Measurements from ENCODE around the gene DIPK1B. TPM values are rescaled to one million over a fixed set of nuclear protein-coding genes. Genes with fewer than 3 reads are reported as not detected.
A peak's percentile ranks its signal among the peaks of the same experiment; 100 is the strongest.

DIPK1B gene
- 1.1 and 1.5 TPM in 2 replicates for total RNA-seq

GRCh38 chr9:136711751-136712689 lies at the start of gene DIPK1B:
DIPK1B (plus strand) TSS chr9:136712572; CDS start chr9:136712666, 94 bp downstream.
- intact Hi-C loops (cut with micrococcal nuclease), result no loop called here
- peak within 1 kb of the TSS; percentile 53 for H3K4me3 Mint-ChIP-seq

GRCh38 chr9:136662656-136663581 lies 49.5 kb upstream of the DIPK1B start, which contains the start of gene EGFL7:
EGFL7 (plus strand) TSS chr9:136662916; CDS start chr9:136668283, 5,367 bp downstream.
- Mint-ChIP-seq H3K27me3 (peaks cover 32% of the 10 kb centered on the region), H3K4me3 (no peak within 1 kb of the TSS), H3K9me3 (no peaks in the 10 kb centered on the region), H3K36me3 (ENCODE audit: low read depth) (no peaks in the 10 kb centered on the region), H3K4me1 (peaks cover 6% of the 10 kb centered on the region), H3K27ac (no peak within 1 kb of the TSS)
- intact Hi-C loops (cut with micrococcal nuclease), result no loop called here
- DNase-seq, result no peak

More at GRCh38 chr9:136711751-136712689, at the start of gene DIPK1B:
- Mint-ChIP-seq H3K4me1 (peaks cover 2% of the 10 kb centered on the region), H3K9me3 (no peaks in the 10 kb centered on the region), H3K27ac (no peak within 1 kb of the TSS), H3K36me3 (ENCODE audit: low read depth) (no peaks in the 10 kb centered on the region), H3K27me3 (peaks cover 29% of the 10 kb centered on the region)
- peak; percentile 71 for DNase-seq

- peaks cover 23% of the 10 kb centered on the region for H3K27me3 Mint-ChIP-seq
- intact Hi-C loops (cut with micrococcal nuclease), result no loop called here
- no peaks in the 10 kb centered on the region for H3K36me3 Mint-ChIP-seq (ENCODE audit: low read depth)
- no peak overlapping the region for H3K27ac Mint-ChIP-seq
- H3K4me1 Mint-ChIP-seq, result peaks cover 2% of the 10 kb centered on the region
- H3K4me3 Mint-ChIP-seq, result peak overlapping the region; percentile 78
- no peak for DNase-seq
- H3K9me3 Mint-ChIP-seq, result no peaks in the 10 kb centered on the region
These were observed 48.1 kb upstream of the DIPK1B start for GRCh38 chr9:136664000-136664915.

- intact Hi-C loops (cut with micrococcal nuclease), result no loop called here
- peaks cover 18% of the 10 kb centered on the region for H3K27me3 Mint-ChIP-seq
- H3K4me1 Mint-ChIP-seq, result peaks cover 2% of the 10 kb centered on the region
These were observed 47.2 kb upstream of the DIPK1B start for GRCh38 chr9:136665111-136665703.

GRCh38 chr9:136665704-136666371 lies 46.5 kb upstream of the DIPK1B start:
- H3K27ac Mint-ChIP-seq, result no peak overlapping the region
- intact Hi-C loops (cut with micrococcal nuclease), result no loop called here
- peak; percentile 82 for DNase-seq
- H3K4me1 Mint-ChIP-seq, result peaks cover 2% of the 10 kb centered on the region
- no peak overlapping the region for H3K4me3 Mint-ChIP-seq
- H3K9me3 Mint-ChIP-seq, result no peaks in the 10 kb centered on the region
- H3K27me3 Mint-ChIP-seq, result peaks cover 15% of the 10 kb centered on the region
- H3K36me3 Mint-ChIP-seq (ENCODE audit: low read depth), result no peaks in the 10 kb centered on the region

More at GRCh38 chr9:136665111-136665703, 47.2 kb upstream of the DIPK1B start:
- Mint-ChIP-seq H3K36me3 (ENCODE audit: low read depth) (no peaks in the 10 kb centered on the region), H3K4me3 (peak overlapping the region; percentile 78), H3K9me3 (no peaks in the 10 kb centered on the region), H3K27ac (no peak overlapping the region)
- peak; percentile 78 for DNase-seq

GRCh38 chr9:136666372-136667213 lies 45.8 kb upstream of the DIPK1B start:
- intact Hi-C loops (cut with micrococcal nuclease), result no loop called here
- no peak for DNase-seq
- H3K36me3 Mint-ChIP-seq (ENCODE audit: low read depth), result no peaks in the 10 kb centered on the region

GRCh38 chr9:136667214-136667939 lies 45.0 kb upstream of the DIPK1B start:
- no peak overlapping the region for H3K4me3 Mint-ChIP-seq
- intact Hi-C loops (cut with micrococcal nuclease), result no loop called here
- H3K9me3 Mint-ChIP-seq, result no peaks in the 10 kb centered on the region
- H3K36me3 Mint-ChIP-seq (ENCODE audit: low read depth), result no peaks in the 10 kb centered on the region
- H3K27ac Mint-ChIP-seq, result no peak overlapping the region
- H3K4me1 Mint-ChIP-seq, result peaks cover 2% of the 10 kb centered on the region
- peaks cover 15% of the 10 kb centered on the region for H3K27me3 Mint-ChIP-seq
- DNase-seq, result no peak

More at GRCh38 chr9:136666372-136667213, 45.8 kb upstream of the DIPK1B start:
- H3K4me1 Mint-ChIP-seq, result peaks cover 2% of the 10 kb centered on the region
- H3K27me3 Mint-ChIP-seq, result peaks cover 15% of the 10 kb centered on the region
- H3K9me3 Mint-ChIP-seq, result no peaks in the 10 kb centered on the region
- H3K27ac Mint-ChIP-seq, result no peak overlapping the region
- peak overlapping the region; percentile 66 for H3K4me3 Mint-ChIP-seq

- H3K27me3 Mint-ChIP-seq, result peaks cover 15% of the 10 kb centered on the region
- H3K4me1 Mint-ChIP-seq, result peaks cover 2% of the 10 kb centered on the region
- no peaks in the 10 kb centered on the region for H3K36me3 Mint-ChIP-seq (ENCODE audit: low read depth)
- no peaks in the 10 kb centered on the region for H3K9me3 Mint-ChIP-seq
- H3K4me3 Mint-ChIP-seq, result no peak overlapping the region
- no peak for DNase-seq
- intact Hi-C loops (cut with micrococcal nuclease), result no loop called here
- no peak overlapping the region for H3K27ac Mint-ChIP-seq
These were observed 44.2 kb upstream of the DIPK1B start for GRCh38 chr9:136667940-136668760.

- Mint-ChIP-seq H3K27ac (no peak overlapping the region), H3K4me3 (no peak overlapping the region), H3K9me3 (no peaks in the 10 kb centered on the region), H3K4me1 (peaks cover 2% of the 10 kb centered on the region), H3K36me3 (ENCODE audit: low read depth) (no peaks in the 10 kb centered on the region), H3K27me3 (peaks cover 13% of the 10 kb centered on the region)
- intact Hi-C loops (cut with micrococcal nuclease), result no loop called here
- peak; percentile 69 for DNase-seq
These were observed 43.2 kb upstream of the DIPK1B start for GRCh38 chr9:136668983-136669790.

All from activated CD4-positive, alpha-beta T cell treated with anti-CD3 and anti-CD28 coated beads, Interleukin-2, amount 10 ng/mL, durations not matched to agents 24 days and 14 days (primary cell).